ENCODE measurements around the gene CCDC149.

The CCDC149 gene

DNA sequence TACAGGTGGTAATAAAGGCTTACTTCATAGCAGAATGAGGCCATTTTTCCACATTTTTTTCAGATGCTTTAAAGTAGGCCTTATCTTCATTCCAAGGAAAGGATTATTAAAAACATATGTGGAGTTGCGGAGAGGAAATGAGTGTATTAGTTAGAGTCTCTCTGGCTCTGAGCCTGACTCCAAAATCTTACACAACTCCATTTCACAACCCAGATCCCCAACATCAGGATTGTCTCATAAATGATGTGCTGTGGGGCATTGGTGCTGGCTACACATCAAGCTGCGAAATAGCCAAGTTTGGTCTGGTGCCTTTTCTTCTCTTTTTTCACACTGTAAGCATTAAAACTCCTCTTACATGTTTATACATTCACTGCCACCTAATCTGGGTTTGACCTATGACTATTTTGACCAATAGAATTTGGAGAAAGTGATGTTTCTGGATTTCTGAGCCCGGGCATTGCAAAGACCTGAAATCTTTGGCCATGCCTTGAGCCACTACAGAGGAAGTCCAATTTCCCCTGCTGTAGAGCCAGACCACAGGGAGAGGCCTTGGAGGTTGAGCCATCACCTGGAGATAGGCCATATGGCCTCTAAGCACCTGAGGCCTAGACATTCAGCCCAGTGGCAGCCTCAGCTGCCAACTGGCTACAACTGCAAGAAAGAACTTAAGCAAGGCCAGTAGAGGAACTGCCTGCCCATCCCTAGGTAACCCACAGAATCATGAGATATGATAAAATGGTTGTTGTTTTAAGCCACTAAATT is 134.2 kb downstream of the CCDC149 start:
- DNase-seq (ENCODE audit: low read depth in 2 of 2, low spot score in 1 of 2): no peak

DNA sequence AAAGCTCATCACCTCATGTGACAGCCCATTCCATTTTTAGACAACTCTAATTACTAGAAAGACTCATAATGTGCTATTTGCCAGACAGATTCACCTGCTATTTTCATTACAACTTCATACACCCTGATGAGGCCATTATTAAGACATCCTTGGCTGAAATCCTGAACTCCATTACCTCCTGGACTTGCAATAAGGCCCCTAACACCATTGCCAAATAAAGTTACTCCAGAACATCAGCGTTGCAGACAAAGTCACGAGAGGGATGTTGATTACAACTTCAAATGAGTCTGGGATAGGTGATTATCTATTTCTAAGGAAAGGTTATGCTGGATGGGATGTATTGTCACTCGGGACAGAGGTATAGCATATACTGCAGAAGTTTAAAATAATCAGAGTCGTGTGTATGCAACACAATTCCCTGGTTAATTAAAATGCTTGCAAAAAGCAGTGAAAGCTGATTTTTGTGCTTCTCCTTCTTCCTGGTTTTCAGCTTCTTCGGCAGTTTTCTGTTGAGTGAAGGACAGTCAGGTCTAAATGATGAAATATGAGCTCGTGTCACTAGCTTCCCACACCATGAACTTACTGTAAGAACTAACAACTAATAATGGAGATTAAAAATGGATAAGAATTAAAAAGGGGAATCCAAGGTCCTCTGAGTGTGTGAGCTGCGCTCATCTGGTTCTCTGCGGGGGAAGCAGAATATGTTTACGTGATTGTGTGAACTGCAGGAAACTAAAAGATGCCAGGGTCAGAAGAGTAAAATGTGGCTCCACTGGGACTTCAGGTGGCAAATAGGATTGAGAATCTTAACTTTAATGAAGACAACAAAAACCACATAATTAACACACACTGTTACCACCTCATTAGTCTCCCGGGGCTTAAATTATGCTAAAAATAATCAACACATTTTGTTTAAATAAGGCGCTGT is 135.0 kb downstream of the CCDC149 start:
- DNase-seq (ENCODE audit: low read depth in 2 of 2, low spot score in 1 of 2): no peak

DNA sequence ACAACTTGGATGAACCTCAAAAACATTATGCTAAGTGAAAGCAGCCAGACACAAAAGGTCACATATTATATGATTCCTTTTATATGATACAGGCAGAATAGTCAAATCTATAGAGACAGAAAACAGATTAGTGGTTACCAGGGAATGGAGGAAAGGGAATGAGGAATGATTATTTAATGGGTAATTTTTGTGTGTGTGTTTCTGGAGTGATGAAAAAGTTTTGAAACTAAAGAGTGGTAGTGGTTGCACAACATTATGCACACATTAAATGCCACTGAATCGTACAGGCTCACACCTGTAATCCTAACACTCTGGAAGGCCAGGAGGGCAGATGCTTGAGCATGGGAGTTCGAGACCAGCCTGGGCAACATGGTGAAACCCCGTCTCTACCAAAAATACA is 137.1 kb downstream of the CCDC149 start:
- no peak for DNase-seq (ENCODE audit: low read depth in 2 of 2, low spot score in 1 of 2)

DNA sequence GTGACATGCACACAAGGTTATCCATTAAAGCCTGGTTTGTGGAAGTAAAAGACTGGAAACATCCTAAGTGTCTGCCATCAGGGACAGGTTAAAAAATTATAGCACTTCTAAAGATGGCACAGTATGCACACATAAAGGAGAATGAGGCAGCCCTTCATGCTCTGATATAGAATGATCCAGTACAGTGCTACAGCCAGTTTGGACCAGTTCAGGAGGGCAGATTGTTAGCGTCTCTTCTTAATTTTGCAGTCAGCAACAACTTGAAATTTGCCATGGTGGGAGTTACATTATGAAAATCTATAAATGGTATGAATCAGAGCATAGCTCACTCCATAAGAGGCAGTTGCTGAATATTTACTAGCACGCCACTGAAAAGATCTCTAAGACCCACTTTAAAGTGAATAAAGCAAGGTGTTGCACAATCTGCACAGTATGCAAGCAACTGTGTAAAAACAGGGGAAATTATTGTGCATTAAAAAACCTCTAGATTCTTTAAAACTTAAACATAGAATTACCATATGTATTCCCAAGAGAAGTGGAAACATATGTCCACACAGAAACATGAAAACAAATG is 137.7 kb downstream of the CCDC149 start:
- DNase-seq (ENCODE audit: low read depth in 2 of 2, low spot score in 1 of 2): no peak

DNA sequence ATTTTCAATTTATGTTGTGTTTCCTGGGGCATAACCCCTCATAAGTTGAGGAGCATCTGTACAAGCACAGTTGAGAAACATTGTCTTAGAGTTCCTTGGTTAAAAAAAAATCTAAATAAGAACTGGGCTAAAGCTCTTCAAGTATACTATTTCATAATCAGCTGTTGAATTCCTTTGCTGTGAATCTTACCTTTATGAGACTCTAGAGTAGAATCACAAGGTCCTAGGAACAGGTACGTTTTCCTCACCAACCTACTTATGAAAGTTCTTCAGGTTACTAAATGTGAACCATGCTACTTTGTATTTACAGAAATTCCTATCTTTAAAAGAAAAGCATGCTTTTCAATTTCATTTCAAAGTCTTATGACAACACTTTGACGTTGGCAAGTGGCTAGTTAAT is 138.4 kb downstream of the CCDC149 start:
- DNase-seq (ENCODE audit: low read depth in 2 of 2, low spot score in 1 of 2): no peak

DNA sequence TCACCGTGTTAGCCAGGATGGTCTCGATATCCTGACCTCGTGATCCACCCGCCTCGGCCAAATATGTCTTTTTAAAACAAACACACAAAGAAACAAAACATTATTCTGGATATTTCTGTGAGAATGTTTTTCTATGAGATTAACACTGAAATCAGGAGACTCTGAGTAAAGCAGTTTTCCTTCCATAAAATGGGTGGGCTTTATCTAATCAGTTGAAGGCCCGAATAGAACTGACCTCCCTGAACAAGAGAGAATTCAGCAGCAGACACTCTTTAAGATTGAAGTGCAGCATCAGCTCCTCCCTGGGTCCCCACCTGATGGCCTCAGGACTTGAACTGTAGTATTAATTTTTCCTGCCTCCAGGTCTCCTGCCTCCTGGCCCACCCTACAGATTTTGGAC is 139.9 kb downstream of the CCDC149 start:
- no peak for DNase-seq (ENCODE audit: low read depth in 2 of 2, low spot score in 1 of 2)

DNA sequence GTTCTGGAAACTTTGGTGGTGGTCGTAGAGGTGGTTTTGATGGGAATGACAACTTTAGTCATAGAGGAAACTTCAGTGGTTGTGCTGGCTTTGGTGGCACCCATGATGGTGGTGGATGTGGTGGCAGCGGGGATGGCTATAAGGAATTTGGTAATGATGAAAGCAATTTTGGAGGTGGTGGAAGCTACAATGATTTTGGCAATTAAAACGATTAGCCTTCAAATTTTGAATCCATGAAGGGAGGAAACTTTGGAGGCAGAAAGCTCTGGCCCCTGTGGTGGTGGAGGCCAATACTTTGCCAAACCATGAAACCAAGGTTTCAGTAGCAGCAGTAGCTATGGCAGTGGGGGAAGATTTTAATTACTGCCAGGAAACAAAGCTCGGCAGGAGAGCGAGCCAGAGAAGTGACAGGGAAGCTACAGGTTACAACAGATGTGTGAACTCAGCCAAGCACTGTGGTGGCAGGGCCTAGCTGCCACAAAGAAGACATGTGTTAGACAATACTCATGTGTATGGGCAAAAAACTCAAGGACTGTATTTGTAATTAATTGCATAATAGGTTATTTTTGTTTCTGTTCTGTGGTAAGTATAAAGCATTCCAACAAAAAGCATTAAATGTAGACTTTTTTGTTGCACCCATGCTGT is 140.7 kb downstream of the CCDC149 start:
- DNase-seq (ENCODE audit: low read depth in 2 of 2, low spot score in 1 of 2): no peak

DNA sequence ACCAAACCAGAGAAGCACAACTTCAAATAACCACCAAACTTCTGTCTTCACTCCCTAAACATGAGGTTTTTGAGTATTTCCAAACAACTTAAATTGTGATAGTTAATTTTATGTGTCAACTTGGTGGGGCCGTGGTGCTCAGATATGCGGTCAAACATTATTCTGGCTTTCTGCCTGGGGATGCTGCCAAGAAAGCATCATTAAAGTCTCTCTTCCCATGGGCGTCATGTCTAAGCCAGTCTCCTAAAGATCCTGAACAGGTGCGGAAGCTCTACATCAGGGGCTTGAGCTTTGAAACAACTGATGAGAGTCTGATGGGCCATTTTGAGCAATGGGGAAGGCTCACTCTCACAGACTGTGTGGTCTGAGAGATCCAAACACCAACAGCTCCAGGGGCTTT is 141.6 kb downstream of the CCDC149 start:
- DNase-seq (ENCODE audit: low read depth in 2 of 2, low spot score in 1 of 2): no peak

DNA sequence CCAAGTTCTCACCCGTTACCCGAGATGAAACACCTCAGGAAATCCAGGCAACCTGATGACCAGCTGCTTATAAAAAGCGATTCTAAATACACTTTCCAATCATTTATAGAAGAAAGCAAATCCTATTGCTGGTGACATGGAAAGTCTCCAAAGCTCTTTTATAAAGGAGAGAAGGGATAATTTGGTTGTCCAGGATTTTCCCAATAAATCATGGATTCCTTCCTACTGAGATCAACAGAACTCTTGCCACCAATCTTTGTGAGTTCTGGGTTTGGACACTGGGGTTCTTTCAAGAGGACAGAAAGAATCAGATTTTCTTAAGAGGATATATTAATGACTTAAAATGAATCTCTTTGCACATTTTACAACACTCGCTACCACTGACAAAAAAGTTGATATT is 142.2 kb downstream of the CCDC149 start:
- DNase-seq (ENCODE audit: low read depth in 2 of 2, low spot score in 1 of 2): no peak

DNA sequence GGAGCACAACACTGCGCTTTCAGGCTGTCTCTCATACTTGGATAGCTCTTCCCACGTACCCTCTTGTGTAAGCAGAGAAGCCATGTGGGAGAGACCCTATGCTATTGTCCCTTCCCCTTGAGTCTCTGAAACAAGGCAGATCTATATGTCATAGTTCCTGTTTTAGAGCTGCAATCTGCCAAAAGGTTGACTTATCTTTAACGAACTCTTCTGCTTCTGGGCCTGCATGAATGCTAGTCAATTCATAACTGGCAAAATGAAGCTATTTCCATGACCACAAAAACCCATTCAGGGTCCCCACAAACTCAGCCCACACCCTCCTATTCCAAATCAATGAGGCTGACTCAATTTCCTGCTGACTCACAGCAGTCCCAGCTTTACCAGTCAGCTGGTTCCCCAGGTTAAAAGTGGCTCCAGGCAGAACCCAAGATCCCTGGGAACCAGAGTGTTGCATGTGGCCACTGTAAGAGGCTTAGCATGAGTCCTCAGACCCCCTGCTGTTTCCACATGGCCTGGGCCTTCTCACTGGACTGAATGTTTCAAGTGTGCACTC is 142.7 kb downstream of the CCDC149 start:
- no peak for DNase-seq (ENCODE audit: low read depth in 2 of 2, low spot score in 1 of 2)

DNA sequence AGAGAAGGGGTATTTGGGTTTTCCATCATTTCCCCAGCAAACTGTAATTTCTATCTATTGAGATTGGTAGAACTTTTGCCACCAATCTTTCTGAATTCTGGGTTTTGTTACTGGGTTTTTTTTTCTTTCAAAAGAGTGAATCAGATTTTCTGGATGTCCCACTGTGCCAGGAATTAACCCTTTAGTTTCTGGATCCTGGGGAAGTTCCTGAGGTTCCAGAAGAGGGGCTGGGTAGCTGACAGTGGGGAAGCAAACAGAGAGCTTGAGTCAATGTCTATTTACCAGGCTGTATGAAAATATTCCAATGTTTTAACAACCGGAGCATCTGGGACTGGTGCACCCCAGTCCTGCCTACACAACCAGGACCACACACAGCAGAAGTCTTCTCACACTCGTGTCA is 143.3 kb downstream of the CCDC149 start:
- no peak for DNase-seq (ENCODE audit: low read depth in 2 of 2, low spot score in 1 of 2)

DNA sequence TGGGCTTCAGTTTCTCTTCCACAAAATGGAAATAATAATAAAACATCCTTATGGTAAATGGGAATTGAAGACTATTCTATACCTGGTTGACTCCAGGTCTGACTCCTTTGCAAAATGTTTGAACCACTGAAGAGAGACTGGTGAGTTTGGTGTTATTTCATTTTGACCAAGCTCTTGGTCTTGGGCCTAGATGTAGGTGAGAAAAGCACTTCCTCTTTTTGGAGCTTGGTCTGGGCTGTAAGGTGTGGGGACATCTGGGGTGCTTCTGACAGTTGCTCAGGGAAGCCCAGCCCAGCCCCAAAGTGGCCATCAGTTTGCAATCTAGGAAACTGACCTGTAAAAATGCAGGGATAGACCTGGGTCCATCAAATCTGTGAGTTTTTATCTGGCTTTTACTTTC is 144.2 kb downstream of the CCDC149 start:
- no peak for DNase-seq (ENCODE audit: low read depth in 2 of 2, low spot score in 1 of 2)

DNA sequence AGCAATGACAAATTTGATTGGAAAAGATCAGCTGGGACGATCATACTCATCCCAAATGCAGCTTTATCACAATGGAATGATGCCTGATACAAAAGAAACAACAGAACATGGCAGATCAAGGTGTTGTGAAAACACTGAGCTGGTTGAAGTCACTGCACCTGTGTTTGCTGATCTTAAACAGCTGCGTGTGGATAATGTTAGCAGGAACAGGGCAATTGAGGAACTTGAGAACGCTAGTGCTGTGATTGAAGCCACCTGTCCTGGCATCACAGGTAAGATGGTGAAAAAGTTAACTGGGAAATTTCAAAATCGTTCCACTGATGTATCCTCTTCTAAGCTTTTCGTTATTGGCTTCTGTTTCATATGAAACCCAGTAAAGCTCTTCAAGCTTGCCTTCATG is 144.8 kb downstream of the CCDC149 start:
- DNase-seq (ENCODE audit: low read depth in 2 of 2, low spot score in 1 of 2): no peak

DNA sequence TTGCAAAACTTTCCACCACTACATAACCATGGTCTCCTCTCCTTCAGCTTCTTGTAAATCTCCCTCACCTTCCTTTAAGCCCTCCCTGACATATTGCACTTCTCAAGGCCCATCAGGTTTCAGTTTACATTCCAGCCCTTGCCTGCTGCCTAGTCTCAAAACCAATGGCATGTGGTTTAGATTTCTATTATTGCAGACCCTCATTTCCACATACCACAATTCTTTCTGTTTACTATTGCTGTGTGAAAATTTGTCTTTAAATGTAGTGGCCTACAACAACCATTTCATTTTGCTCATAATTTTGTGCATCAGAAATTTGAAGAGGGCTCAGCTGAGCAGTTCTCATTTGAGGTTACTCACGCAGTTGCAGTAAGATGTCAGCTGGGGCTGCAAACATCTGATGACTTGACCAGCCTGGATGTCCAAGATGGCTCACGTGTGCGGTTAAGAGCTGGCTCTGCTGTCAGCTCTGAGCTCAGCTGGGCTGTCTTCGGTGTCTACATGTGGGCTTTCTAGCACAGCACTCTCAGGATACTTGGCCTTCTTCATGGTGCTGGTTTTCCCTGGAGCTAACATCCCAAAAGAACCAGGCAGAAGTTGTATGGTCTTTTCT is 147.4 kb downstream of the CCDC149 start:
- no peak for DNase-seq (ENCODE audit: low read depth in 2 of 2, low spot score in 1 of 2)

DNA sequence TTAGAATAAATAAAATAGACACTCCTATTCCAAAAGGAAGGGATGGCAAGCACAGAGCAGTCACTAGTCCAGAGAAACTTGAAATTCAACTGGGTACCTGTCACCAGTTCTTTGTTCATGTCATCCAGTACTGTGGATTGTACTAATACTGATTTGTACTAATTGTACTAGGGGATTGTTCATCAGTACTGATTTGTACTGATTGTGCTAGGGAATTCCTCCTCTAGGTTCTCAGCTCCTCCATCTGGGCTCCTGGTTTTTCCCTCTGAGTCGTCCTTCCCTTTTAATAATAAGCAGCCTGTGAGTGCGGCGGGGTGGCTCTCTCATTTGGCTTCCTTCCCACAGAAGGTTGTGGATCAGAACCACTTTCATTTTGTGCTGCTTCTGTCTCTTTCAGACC is 148.5 kb downstream of the CCDC149 start:
- DNase-seq (ENCODE audit: low read depth in 2 of 2, low spot score in 1 of 2): no peak

DNA sequence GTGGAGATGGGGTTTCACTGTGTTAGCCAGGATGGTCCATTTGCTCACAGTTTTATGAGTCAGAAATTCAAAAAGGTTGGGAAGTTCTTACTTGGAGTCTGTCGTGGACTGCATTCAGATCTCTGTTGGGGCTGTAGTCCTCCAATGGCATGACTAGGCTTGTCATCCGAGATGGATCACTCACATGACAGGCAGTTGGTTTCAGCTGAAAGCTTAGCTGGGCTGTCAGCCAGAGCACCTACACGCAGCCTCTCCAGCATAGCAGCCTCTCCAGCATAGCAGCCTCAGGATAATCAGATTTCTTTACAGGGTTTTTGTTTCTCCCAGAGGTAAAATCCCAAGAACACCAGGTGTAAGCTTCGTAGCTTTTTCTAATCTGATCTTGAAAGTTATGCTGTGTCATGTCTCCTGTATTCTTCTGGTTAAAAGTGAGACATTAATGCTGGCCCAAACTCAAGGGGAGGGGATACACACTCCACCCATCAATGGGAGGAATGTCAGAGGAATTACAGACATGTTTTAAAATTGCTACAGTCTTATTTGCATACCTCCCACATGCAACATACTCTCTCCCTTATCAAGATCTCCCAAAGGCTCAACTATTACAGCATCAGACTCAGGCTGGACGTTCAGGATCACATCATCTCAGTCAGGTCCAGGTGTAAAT is 149.1 kb downstream of the CCDC149 start:
- DNase-seq (ENCODE audit: low read depth in 2 of 2, low spot score in 1 of 2): no peak
